Measurements from ENCODE around the gene BRD3. TPM values are rescaled to one million over a fixed set of nuclear protein-coding genes. Genes with fewer than 3 reads are reported as not detected.

BRD3 gene
- total RNA-seq, 1 donor, result 6.9 TPM

DNA sequence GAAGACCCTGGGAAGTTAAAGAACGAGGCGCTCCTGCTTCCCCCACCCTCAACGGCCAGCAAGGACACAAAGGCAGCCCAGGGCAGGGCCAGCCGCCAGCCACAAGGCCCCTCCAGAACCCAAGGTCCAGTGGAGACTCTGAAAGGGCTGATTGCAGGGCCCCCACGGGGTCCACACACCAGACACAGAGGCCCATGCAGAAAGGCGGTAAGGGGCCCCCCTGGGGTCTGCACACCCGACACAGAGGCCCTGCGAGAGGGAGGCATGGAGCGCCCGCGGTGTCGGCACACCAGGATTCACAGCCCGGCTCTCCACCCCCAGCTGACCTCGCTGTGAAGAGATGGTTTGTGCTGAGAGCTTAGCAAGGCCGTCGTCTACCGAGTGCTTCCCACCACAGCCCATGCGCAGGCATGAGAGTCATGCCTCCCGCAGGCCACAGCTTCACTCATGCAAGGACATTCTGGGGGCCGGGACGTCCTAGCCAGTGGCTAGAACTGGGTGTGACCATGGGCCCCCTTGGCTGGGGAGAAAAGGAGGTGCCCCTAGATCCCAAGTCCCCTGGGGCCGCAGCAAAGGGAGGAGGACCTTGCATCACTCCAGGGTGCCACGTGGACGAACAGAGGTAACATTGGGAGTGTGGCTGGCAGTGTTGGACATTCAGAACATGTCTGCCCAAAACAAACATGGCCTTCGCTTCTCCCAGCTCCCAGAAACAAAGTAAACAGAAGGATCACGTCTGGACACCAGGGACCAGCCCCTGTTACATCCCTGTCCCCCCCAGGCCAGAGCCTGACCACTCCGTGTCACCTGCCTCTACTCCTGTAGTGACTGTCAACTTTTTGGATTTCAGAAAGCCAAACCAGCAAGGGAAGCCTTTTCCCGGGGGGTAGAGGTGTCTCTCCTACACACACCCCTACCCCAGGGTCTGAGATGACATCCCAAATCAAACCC lies 9.8 kb downstream of the BRD3 start:
- no peak overlapping the region for H3K4me2 ChIP-seq (ENCODE audit: insufficient read depth, low read length)
- TF ChIP-seq, protein P1, sequence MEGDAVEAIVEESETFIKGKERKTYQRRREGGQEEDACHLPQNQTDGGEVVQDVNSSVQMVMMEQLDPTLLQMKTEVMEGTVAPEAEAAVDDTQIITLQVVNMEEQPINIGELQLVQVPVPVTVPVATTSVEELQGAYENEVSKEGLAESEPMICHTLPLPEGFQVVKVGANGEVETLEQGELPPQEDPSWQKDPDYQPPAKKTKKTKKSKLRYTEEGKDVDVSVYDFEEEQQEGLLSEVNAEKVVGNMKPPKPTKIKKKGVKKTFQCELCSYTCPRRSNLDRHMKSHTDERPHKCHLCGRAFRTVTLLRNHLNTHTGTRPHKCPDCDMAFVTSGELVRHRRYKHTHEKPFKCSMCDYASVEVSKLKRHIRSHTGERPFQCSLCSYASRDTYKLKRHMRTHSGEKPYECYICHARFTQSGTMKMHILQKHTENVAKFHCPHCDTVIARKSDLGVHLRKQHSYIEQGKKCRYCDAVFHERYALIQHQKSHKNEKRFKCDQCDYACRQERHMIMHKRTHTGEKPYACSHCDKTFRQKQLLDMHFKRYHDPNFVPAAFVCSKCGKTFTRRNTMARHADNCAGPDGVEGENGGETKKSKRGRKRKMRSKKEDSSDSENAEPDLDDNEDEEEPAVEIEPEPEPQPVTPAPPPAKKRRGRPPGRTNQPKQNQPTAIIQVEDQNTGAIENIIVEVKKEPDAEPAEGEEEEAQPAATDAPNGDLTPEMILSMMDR (IDR thresholded peaks at IDR 0.05; ENCODE audit: extremely low read depth, low read depth, low read length), result no peak
- no peaks in the 10 kb centered on the region for H3K36me3 ChIP-seq (ENCODE audit: insufficient read depth, low read length)
- H3K79me2 ChIP-seq (ENCODE audit: insufficient read depth, low read length), result peaks cover 97% of the 10 kb centered on the region
- peak; percentile 83 for DNase-seq (ENCODE audit: insufficient read length, low spot score, missing footprints)
- no peaks in the 10 kb centered on the region for H3K27me3 ChIP-seq (ENCODE audit: insufficient read depth, low read length)
- H2AFZ ChIP-seq (ENCODE audit: low read length), result no peak overlapping the region
- H3K4me1 ChIP-seq (ENCODE audit: insufficient read depth, low read length), result peaks cover 42% of the 10 kb centered on the region
- peaks cover 75% of the 10 kb centered on the region for H4K20me1 ChIP-seq (ENCODE audit: insufficient read depth, low read length)
- H3K9me3 ChIP-seq (ENCODE audit: low read depth, low read length), result no peaks in the 10 kb centered on the region
- no peak overlapping the region for H3K4me3 ChIP-seq (ENCODE audit: insufficient read depth, low read length)
- H3K27ac ChIP-seq (ENCODE audit: low read depth, low read length), result peak overlapping the region; percentile 4

DNA sequence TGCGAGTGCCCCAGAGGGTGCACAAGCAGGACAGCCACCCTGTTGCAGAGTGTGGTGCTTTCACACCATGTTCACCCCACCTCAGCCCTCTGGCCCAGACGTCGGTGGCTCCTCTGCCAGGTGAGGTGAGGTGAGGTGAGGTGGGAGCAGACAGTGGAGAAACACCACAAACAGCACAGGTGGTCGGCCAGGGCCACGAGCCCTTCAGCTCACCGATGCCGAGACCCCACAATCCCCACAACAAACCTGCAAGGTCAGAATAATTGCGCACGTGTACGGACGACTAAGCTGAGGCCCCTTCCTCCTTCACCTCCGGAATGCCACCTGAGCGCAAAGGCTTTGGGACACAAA lies 10.5 kb downstream of the BRD3 start:
- Histone ChIP-seq H3K79me2 (ENCODE audit: insufficient read depth, low read length) (peaks cover 95% of the 10 kb centered on the region), H4K20me1 (ENCODE audit: insufficient read depth, low read length) (peaks cover 74% of the 10 kb centered on the region), H3K4me3 (ENCODE audit: insufficient read depth, low read length) (no peak overlapping the region), H3K27ac (ENCODE audit: low read depth, low read length) (no peak overlapping the region), H2AFZ (ENCODE audit: low read length) (no peak overlapping the region), H3K4me1 (ENCODE audit: insufficient read depth, low read length) (peaks cover 42% of the 10 kb centered on the region), H3K27me3 (ENCODE audit: insufficient read depth, low read length) (no peaks in the 10 kb centered on the region), H3K4me2 (ENCODE audit: insufficient read depth, low read length) (no peak overlapping the region), H3K9me3 (ENCODE audit: low read depth, low read length) (no peaks in the 10 kb centered on the region), H3K36me3 (ENCODE audit: insufficient read depth, low read length) (peaks cover 6% of the 10 kb centered on the region)
- TF ChIP-seq, protein P1 (IDR thresholded peaks at IDR 0.05; ENCODE audit: extremely low read depth, low read depth, low read length), result no peak
- DNase-seq (ENCODE audit: insufficient read length, low spot score, missing footprints), result peak; percentile 78

DNA sequence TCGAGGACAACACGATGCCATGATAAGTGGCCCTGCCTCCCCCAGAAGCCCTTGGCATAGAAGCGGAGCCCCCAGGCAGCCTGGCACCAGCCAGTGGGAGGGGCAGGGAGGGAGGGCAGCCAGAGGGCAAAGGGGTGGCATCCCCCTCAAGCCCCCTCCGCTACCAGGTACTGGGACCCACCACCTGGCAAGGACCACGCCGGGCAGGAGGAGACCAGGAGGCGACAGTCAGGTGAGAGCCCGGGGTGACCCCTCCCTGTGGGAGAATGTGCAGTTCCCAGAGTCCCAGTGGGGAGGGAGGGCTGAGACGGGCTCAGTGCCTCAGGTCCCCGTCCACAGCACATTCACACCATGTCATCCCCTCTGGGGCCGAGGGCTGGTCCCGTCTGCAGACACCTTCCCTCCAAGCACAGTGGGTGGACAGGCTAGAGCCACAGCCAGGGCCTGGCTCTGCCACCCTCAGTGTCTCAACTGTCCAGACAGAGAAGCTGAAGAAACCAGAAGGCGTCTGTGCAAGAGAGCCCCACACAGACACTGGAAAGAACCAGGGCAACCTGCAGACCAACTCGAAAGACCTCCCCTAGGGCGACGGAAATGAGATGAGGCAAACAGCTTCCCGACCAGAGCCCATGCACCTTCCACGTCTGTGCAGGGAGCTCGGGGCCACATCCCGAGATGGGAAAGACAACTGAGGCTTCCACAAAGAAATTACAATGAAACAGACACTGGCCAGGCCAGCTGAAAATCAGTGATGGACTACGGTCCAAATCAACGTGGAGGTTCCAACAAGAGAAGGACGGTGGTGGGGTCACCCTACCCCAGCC lies 11.1 kb downstream of the BRD3 start:
- TF ChIP-seq, protein P1 (IDR thresholded peaks at IDR 0.05; ENCODE audit: extremely low read depth, low read depth, low read length), result no peak
- H3K4me3 ChIP-seq (ENCODE audit: insufficient read depth, low read length), result no peak overlapping the region
- H3K27ac ChIP-seq (ENCODE audit: low read depth, low read length), result no peak overlapping the region
- peaks cover 42% of the 10 kb centered on the region for H3K4me1 ChIP-seq (ENCODE audit: insufficient read depth, low read length)
- peaks cover 8% of the 10 kb centered on the region for H3K36me3 ChIP-seq (ENCODE audit: insufficient read depth, low read length)
- no peaks in the 10 kb centered on the region for H3K27me3 ChIP-seq (ENCODE audit: insufficient read depth, low read length)
- peaks cover 89% of the 10 kb centered on the region for H3K79me2 ChIP-seq (ENCODE audit: insufficient read depth, low read length)
- H3K9me3 ChIP-seq (ENCODE audit: low read depth, low read length), result no peaks in the 10 kb centered on the region
- peaks cover 69% of the 10 kb centered on the region for H4K20me1 ChIP-seq (ENCODE audit: insufficient read depth, low read length)
- peak overlapping the region; percentile 55 for H3K4me2 ChIP-seq (ENCODE audit: insufficient read depth, low read length)
- no peak overlapping the region for H2AFZ ChIP-seq (ENCODE audit: low read length)
- peak; percentile 81 for DNase-seq (ENCODE audit: insufficient read length, low spot score, missing footprints)
